NB4 (cell line): ENCODE data around the gene ANKRD37.

Experiments used
- POLR2A ChIP-seq: IDR thresholded peaks from 2 replicates; pipeline ENCODE4 v1.6.1; 2011; ENCODE audit warnings: mild to moderate bottlenecking; ENCODE audit not compliant: insufficient read length; ENCODE audit errors: extremely low read depth
- TF ChIP-seq, protein P1 (sequence below): IDR thresholded peaks from one replicate; pipeline ENCODE4 v1.5.1; 2012; ENCODE audit warnings: low read depth, low read length
- TF ChIP-seq, protein P2 (sequence below): IDR thresholded peaks from 2 replicates; pipeline ENCODE4 v1.6.1; 2011; ENCODE audit warnings: low read depth, low read length

DNA sequence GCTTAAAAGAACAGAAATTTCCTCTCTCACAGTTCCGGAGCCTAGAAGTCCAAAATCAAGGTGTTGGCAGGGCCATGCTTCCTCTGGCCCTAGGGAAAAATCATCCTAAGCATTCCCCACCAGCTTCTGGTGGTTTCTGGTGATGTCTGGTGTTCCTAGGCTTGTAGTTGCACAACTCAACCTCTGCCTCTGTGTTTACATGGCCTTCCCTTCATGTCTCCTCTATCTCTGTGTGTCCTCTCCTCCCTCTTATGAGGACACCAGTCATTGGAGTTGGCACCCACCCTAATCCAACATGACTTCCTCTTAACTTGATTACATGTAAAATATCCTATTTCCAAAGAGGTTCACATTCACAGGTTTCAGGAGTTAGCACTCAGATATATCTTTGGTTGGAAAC lies 16.3 kb upstream of the ANKRD37 start:
- no peak for TF ChIP-seq POLR2A
- TF ChIP-seq, protein P1, sequence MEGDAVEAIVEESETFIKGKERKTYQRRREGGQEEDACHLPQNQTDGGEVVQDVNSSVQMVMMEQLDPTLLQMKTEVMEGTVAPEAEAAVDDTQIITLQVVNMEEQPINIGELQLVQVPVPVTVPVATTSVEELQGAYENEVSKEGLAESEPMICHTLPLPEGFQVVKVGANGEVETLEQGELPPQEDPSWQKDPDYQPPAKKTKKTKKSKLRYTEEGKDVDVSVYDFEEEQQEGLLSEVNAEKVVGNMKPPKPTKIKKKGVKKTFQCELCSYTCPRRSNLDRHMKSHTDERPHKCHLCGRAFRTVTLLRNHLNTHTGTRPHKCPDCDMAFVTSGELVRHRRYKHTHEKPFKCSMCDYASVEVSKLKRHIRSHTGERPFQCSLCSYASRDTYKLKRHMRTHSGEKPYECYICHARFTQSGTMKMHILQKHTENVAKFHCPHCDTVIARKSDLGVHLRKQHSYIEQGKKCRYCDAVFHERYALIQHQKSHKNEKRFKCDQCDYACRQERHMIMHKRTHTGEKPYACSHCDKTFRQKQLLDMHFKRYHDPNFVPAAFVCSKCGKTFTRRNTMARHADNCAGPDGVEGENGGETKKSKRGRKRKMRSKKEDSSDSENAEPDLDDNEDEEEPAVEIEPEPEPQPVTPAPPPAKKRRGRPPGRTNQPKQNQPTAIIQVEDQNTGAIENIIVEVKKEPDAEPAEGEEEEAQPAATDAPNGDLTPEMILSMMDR = no peak
- TF ChIP-seq, protein P2, sequence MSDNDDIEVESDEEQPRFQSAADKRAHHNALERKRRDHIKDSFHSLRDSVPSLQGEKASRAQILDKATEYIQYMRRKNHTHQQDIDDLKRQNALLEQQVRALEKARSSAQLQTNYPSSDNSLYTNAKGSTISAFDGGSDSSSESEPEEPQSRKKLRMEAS = no peak
